NCI-H1417 treated with DMSO at 0.1 percent for 48 hours (cell line): ENCODE data around the gene UNK.
"Not testable (repeated sequence)": the region's sequence is repeated elsewhere in the genome, so short reads cannot be mapped to it uniquely, and the experiment has no call there.

Experiments
- DNase-seq: peaks from one replicate; lab custom pipeline; 2025; lab: John Stamatoyannopoulos, UW

The UNK gene

DNA sequence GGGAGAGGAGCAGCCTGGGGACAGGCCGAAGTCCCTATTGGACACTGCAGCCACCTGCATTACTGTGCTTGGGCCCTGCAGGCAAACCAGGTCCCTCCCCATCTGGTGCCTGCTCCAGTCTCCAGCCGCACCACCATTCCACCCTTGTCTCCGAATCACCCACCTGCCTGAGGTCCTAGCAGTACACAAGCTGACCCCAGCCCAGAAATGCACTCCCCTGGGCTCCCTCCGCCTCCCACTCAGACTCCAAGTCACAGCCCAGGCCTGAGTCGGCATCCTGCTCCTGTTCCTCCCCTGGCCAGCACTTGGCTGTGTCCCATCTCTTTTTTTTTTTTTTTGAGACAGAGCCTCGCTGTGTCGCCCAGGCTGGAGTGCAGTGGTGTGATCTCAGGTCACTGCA, 53.3 kb downstream of the UNK start:
- no peak for DNase-seq

DNA sequence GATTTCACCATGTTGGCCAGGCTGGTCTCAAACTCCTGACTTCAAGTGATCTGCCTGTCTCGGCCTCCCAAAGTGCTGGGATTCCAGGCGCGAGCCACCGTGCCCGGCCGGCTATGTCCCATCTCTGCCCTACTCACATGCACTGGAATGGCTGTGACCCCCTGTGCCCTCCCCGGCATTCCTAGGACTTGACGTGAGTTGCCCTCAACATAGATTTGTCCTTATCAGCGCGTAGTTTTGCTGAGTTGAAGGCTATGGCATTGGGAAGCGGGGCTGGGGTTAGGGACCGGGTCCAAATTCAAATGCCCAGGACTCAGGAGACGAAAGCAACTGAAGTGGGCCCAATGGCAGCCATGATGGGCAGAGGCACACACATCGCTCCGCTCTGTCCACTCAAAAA, 53.8 kb downstream of the UNK start:
- DNase-seq, result no peak

GRCh38 chr17:75839942-75840798, 55.6 kb downstream of the UNK start:
- DNase-seq, result no peak

DNA sequence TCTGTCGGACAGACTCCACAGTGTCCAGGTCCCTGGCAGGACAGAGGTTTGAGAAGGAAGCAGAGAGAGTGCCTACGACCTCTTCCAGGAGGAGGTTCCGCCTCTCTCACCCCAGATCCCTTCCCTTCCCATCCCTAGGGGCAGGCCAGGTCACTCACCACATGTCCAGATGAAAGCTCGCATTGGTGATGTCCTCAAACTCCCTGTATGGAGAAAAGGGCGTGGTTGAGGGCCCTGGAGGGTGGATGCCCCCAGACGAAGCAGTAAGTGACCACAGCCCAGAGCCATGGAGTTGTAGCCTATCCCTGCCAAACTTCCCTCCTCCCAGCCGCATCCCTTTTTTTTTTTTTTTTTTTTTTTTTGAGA, 56.2 kb downstream of the UNK start:
- DNase-seq, result no peak

- no peak for DNase-seq
Observed at GRCh38 chr17:75842411-75842810, 57.8 kb downstream of the UNK start.

DNA sequence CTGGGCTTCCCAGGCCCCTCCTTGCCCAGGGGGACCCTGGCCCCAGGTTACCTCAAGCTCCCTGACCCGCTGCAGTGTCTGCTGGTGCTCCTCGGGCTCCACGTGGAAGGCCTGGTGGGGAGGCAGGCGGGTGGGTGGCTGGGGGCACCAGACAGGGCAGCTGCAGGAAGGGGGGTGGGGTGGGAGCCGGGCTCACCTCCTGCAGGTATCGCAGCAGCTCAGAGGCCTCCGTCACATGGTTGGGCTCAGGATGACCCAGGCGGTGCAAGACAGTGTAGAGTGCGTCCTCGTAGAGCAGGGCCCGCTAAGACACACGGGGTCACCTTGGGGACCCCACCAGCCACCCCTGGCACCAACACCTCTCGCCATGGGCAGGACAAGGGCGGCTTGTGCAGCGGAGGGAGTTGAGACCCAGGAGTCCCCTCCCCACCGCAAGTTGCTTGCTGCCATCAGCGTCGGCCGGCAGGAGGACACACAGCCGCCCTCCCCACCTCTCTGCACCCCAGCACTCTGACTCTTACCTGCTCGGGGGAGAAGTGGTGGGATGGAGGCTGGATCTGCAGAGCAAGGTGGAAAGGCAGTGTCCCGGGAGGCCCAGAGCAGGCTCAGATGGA, 58.5 kb downstream of the UNK start:
- no peak for DNase-seq

- DNase-seq, result no peak
Observed at GRCh38 chr17:75843577-75844529, 59.2 kb downstream of the UNK start, which contains the start of gene UNC13D. Gene UNC13D (minus strand): TSS chr17:75844404. CDS start chr17:75844337, 67 bp downstream.

DNA sequence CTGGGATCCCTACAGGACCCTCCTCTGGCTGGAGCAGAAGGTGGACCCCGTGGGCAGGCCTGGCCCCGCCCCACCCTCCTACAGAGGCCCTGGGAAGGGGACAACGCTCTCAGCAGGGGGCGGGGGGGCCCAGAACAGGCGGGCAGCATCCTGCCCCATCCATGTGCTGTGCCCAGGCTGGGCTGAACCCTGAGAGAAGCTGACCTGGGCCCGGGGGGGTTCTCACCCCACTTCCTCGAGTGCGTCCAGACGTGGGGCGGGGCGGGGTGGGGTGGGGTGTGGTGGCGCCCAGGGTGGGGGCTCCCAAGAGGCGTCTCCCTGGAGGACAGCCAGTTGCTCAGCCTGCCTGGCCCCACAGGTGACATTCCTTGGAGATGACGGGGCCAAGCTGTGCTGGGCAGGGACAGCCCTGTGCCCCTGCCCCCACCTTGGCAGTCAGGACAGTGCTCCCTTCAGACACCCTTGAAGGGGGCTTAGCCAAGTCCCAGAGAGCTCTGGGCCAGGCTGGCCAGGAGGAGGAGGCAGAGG, 60.0 kb downstream of the UNK start:
- DNase-seq, result no peak

DNA sequence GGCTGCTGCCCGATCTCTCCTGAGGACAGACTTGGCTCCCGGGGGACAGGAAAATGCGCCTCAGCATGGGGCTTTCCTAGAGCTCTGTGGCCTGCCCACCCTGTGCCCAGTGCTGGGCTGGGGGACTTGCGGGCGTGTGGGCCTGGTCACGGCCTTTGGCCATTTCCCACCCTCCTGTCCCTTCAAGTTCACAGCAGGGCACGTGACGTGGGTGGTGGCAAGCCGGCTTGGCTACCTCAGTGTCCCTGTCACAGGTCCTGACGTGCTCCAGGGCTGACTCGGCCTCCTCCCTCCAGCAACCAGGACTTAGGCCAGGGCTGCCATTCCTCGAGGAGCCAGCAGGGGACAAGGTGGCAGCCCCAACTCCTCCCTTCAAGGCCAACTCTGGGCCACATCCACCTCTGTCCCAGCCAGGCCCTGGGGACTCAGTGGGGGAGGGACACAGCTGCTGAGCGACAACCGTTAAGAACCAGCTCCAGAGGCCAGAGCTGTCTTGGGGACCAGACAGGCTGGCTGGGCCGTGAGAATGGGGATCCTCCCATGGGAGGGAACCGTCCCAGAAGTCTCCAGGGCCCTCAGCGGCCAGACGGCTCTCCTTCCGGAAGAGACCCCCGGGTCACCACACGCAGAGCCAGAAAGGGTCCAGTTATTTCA, 60.6 kb downstream of the UNK start:
- DNase-seq, result no peak

DNA sequence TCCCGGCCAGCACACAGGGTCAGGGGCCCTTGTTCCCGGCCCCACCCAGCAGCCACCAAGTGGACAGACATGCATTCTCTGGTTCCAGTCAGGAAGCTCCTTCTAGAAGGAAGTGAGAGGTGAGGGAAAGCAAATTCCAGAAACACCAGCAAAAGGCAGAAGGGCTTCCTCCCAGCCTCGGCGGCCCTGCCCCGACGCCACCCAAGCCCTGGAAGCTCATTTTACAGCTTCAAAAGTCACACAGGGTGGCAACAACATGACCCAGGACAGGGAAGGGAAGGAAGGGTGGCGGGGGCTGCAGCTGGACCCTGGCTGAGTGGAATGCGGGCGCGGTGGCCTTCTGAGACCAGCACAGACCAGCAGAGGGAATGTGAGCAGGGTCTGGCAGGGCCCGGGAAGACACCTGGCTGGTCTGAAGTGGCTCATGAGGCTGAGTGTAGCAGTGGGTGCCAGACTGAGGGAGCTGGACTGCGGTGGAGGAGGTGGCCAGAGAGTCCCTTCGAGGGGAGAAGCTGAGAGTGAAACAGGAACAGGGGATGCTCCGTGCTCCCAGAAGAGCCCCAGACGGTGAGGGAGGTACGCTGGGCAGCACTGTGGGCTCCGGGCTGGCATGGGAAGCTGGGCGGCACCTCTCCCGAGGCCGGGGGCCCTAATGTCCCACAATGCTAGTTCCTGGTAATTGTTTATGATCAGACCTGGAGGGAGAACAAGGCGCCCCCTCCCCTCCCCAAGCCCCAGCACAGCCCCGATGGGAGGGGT, 61.5 kb downstream of the UNK start:
- DNase-seq, result no peak

- DNase-seq, result no peak
Observed at GRCh38 chr17:75846692-75847613, 62.3 kb downstream of the UNK start.

- no peak for DNase-seq
Observed at GRCh38 chr17:75847614-75848522, 63.3 kb downstream of the UNK start.

DNA sequence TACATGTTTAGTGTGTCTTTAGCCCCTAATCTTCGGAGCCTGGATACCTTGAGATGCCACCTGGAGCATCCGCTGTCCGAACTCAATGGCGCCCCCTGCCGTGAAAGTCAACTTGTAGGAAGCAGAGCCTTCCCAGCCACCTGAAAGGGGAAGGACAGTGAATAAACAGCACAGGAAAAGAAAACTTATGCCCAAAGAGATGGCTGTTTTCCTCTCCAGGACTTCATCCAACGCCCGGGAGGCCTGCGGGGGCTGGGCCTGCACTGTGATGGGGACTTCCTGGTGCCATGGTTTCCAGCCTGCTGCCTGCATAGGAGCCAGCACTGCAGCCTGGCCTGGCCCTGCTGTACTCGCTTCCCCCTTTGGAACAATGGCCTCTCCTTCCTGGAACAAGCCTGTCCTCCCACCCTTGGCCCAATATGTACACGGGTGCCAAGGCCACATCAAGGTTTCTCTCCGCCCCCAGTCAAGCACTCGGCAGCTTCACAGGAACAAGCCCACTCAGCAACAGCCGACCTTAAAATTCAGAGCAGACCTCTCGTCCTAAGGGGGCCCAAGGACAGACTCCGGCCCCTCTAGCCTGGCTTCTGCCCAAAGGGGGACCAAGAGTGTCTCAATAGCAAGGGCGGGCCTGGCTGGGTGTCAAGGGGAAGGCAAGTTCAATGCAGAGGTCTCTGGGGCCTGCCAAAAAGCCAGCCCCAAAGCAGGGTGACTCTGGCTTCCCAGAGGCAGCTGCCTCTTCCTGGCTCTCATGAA, 64.1 kb downstream of the UNK start:
- DNase-seq, result no peak

DNA sequence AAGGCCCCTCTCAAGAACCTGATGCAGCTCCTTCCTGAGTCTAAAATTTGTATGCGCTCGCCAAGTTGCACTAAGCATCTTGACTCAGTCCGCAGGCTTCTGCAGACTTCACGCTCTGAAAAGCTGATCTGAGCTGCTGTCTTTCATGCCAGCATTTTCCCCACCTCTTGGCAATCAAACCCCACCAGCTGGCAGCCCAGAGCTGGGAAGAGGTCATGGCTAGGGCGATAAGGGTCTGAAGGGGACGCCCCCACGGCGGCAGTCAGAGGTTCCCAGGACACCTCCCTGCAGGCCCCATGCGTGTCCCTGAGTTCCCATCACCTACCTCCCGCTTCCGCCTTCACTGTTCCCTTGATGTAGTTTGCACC, 64.7 kb downstream of the UNK start:
- DNase-seq, result no peak

DNA sequence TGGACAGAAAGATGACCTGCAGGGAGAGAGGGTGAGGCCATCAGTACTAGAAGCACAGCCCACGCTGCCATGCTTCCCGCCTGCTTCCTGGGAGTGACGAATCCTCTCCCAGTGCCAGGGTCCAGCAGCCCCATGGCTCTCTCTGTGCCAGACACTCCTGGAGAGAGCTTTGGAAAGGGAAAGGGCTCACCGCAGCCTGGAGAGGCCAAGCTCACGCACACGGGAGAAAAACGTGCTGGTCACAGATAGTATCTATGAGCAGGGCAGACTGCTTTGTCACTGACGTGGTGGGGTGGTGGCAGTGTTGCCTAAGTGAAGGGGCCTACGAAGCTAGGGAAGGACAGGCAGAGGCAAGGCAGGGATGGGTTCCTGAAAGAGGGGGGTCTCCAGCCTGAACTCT, 65.1 kb downstream of the UNK start:
- no peak for DNase-seq

DNA sequence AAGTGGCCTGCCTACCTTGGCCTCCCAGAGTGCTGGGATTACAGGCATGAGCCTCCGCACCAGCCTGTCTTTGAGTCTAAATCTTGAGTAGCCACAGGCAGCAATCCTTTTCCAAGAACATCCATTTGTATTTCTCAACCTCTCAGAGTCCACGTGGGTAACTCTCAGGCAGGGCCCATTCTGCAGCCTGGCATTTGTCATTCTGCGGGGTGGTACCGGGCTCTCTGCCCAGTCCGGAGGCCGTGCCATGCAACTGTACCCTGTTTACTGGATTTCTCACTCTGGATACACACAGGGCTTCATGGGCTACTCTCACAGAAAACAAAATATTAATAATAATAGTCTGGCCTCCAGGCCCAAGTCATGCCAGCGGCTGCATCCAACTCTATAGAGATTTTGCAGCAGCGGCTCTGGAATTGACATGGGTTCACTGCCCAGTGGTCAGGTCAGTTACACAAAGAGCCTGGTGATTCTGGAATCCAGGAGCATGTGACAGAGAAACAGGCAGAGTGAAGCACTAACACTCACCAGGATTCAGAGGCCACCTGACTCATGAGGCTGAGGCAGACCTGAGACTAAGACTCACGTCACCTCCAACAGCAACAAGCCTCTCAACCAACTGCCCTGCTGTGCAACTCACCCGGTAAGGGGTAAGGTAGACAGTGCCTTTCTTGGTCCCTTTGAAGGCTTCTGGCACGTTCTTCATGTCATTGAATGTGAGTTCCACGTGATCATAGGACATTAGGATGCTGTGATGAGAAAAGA, 66.5 kb downstream of the UNK start:
- DNase-seq, result no peak

- not testable (repeated sequence) for DNase-seq
Observed at GRCh38 chr17:75851693-75851991, 67.0 kb downstream of the UNK start.

- DNase-seq, result no peak
Observed at GRCh38 chr17:75853433-75853832, 68.8 kb downstream of the UNK start.
